ENCODE data around the gene MPZL3.

MPZL3 gene

GRCh38 chr11:118265954-118266353 is 13.8 kb upstream of the MPZL3 start:
- no peak for TF ChIP-seq CTCF (IDR thresholded peaks at IDR 0.05; ENCODE audit: insufficient read depth, missing control alignments)
- FAIRE-seq, result no peak
- no peak for DNase-seq (ENCODE audit: insufficient read length, low spot score)

DNA sequence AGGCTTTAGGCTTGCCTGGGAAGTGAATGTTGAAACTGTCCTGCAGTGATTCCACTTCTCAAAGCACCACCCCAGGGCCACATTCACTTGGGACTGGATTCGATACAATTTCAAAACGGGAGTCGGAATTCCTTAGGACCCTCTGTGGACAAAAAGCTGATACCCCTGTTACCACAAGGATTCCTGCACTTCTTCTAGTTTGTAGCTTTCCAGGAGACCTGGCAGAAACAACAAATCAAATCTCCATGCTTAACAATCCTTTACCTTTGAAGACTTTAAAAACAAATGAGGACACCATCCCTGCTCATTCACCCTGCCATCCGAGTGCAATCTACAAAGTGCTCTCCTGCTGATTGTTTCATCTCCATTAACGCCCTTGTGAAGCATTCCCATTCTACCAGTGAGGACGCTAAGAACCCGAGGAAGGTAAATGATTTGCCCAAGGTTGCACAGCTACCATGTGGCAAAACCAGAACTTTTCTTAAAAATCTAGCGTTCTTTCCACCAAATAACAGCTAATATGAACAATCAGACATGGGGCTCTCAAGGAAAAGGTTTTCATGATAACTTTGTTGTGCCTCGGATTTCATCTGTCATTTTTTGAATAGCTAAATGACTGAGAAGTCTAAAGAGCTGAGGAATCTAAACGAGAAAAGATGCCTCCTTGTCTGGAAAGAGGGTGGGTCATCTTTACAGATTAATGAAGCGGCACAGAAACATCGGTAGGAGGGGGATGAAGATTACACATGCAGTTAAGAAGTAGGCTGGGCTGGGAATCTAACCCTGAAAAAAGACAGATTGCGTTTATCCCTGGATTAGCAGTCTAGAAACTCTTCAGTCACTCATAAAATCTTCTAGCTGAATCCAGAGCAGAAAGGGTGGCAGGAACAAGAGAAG is 12.7 kb upstream of the MPZL3 start:
- FAIRE-seq, result no peak
- no peak for TF ChIP-seq CTCF (IDR thresholded peaks at IDR 0.05; ENCODE audit: insufficient read depth, missing control alignments)
- DNase-seq (ENCODE audit: insufficient read length, low spot score), result peak; percentile 46

- FAIRE-seq, result no peak
- no peak for DNase-seq (ENCODE audit: insufficient read length, low spot score)
- TF ChIP-seq CTCF (IDR thresholded peaks at IDR 0.05; ENCODE audit: insufficient read depth, missing control alignments), result no peak
Observed at GRCh38 chr11:118263695-118264568, 11.8 kb upstream of the MPZL3 start, which contains the start of gene MPZL2. MPZL2 (minus strand) TSS chr11:118264297; CDS start chr11:118264153, 144 bp downstream.

GRCh38 chr11:118263112-118263511 is 10.9 kb upstream of the MPZL3 start:
- TF ChIP-seq CTCF (IDR thresholded peaks at IDR 0.05; ENCODE audit: insufficient read depth, missing control alignments), result no peak
- DNase-seq (ENCODE audit: insufficient read length, low spot score) (no peak), FAIRE-seq (no peak)

DNA sequence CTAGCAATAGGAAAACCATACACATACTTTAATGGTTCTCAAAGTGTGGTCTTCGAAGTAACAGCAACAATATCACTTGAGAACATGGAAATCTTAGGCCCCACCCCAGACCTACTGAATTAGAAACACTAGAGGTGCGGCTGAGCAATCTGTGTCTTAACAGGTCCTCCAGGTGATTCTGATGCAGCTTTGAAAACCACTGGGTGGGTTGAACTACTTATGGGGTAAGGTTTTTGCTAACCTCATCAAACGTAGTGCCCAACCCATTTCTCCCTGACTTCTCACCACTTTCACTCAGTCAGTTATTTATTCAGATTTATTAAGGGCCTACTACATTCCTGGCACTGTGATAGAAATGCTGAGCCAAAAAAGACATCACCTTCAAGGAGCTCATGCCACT is 8.2 kb upstream of the MPZL3 start:
- FAIRE-seq (no peak), DNase-seq (ENCODE audit: insufficient read length, low spot score) (no peak)
- no peak for TF ChIP-seq CTCF (IDR thresholded peaks at IDR 0.05; ENCODE audit: insufficient read depth, missing control alignments)

GRCh38 chr11:118259138-118259537 is 7.0 kb upstream of the MPZL3 start:
- no peak for TF ChIP-seq CTCF (IDR thresholded peaks at IDR 0.05; ENCODE audit: insufficient read depth, missing control alignments)
- no peak for DNase-seq (ENCODE audit: insufficient read length, low spot score)
- FAIRE-seq, result no peak

Measured in D721Med (cell line).